Activated T-cell treated with anti-CD3 and anti-CD28 coated beads, Interleukin-2, amount 50 U/mL, for 24 hours (primary cell): ENCODE measurements around the gene FOCAD.
"Not testable (repeated sequence)": the region's sequence is repeated elsewhere in the genome, so short reads cannot be mapped to it uniquely, and the experiment has no call there.

ENCODE experiments used
- DNase-seq: peaks from one replicate; pipeline ENCODE4 v3.0.0-alpha.2; 2020
- H3K27ac Mint-ChIP-seq: 2 replicates; pipeline ENCODE4 v1.8.0; 2020; ENCODE audit warnings: mild to moderate bottlenecking, mixed read lengths
- H3K27me3 Mint-ChIP-seq: 2 replicates; pipeline ENCODE4 v1.8.0; 2020; ENCODE audit warnings: mixed read lengths
- H3K36me3 Mint-ChIP-seq: 2 replicates; pipeline ENCODE4 v1.8.0; 2020; ENCODE audit warnings: low read depth, mixed read lengths
- H3K4me1 Mint-ChIP-seq: 2 replicates; pipeline ENCODE4 v1.8.0; 2020; ENCODE audit warnings: low read depth, mixed read lengths
- H3K4me3 Mint-ChIP-seq: 2 replicates; pipeline ENCODE4 v1.8.0; 2020; ENCODE audit warnings: mild to moderate bottlenecking, moderate library complexity, mixed read lengths
- H3K9me3 Mint-ChIP-seq: 2 replicates; pipeline ENCODE4 v1.8.0; 2020; ENCODE audit warnings: mixed read lengths

The FOCAD gene

DNA sequence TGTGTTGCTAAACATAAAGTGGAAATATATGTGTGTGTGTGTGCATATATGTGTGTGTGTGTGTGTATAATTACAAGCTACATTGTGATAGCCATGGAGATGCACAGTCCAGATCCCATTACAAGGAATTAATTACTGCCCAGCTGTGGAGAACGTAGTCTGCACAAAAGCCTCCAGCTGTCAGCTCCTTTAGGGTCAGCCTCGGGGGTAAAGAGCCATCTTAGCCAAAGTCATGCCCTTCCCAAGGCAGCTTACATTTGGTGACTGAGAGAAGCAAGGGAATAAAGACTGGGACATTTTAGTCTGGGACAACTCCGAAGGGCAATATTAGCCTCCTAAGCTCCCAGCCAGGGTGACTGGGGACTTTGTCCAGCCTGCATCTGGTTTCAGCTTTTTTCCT is 21.9 kb upstream of the FOCAD start:
- H3K27me3 Mint-ChIP-seq, result no peaks in the 10 kb centered on the region
- peaks cover 5% of the 10 kb centered on the region for H3K4me1 Mint-ChIP-seq
- H3K36me3 Mint-ChIP-seq, result no peaks in the 10 kb centered on the region
- H3K9me3 Mint-ChIP-seq, result no peaks in the 10 kb centered on the region
- H3K4me3 Mint-ChIP-seq, result no peak overlapping the region
- DNase-seq, result no peak
- no peak overlapping the region for H3K27ac Mint-ChIP-seq

DNA sequence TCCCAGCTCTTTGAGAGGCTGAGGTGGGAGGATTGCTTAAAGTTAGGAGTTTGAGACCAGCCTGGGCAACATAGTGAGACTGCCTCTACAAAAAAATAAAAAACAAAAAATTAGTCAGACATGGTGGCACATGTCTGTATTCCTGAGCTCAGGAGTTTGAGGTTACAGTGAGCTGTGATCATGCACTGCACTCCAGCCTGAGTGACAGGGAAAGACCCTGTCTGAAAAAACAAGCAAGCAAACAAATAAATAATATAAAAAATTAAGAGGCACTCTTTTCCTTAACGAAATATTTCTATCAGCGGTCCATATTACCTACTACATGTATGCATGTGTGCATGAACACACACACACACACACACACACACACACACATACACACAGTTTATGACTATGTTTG is 20.9 kb upstream of the FOCAD start:
- Mint-ChIP-seq H3K36me3 (no peaks in the 10 kb centered on the region), H3K4me3 (no peak overlapping the region), H3K27ac (no peak overlapping the region), H3K4me1 (peaks cover 5% of the 10 kb centered on the region), H3K9me3 (no peaks in the 10 kb centered on the region), H3K27me3 (no peaks in the 10 kb centered on the region)
- DNase-seq, result no peak

DNA sequence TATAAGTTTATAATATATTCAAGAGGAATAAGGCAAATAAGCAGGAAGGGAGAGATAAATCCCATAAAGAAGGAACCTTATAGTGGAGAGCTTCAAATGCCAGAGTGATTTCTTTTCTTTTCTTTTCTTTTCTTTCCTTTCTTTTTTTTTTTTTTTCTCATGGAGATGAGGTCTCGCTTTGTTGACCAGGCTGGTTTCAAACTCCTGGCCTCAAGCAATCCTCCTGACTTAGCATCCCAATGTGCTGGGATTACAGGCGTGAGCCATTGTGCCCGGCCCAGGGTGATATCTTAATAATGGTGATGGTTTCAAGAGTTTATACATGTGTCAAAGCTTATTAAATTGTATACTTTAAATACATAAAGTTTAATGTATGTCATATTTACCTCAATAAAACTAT is 19.6 kb upstream of the FOCAD start:
- H3K9me3 Mint-ChIP-seq, result no peaks in the 10 kb centered on the region

DNA sequence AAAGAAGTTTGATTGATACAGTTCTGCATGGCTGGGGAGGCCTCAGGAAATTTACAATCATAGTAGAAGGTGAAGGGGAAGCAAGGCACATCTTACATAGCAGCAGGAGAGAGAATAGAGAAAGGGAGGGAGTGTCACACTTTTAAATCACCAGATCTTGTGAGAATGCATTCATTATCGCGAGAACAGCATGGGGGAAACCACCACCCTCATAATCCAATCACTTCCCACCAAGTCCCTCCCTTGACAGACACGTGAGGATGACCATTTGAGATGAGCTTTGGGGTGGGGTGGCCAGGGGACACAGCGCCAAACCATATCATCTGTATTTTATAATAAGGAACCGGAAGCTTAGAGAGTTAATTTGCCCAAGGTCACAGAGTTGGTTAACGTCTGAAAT is 13.7 kb upstream of the FOCAD start:
- Mint-ChIP-seq H3K27me3 (no peaks in the 10 kb centered on the region), H3K4me3 (no peak overlapping the region), H3K4me1 (no peaks in the 10 kb centered on the region), H3K36me3 (no peaks in the 10 kb centered on the region), H3K27ac (no peak overlapping the region), H3K9me3 (no peaks in the 10 kb centered on the region)
- no peak for DNase-seq

More for the DNA sequence above, 19.6 kb upstream of the FOCAD start:
- Mint-ChIP-seq H3K36me3 (no peaks in the 10 kb centered on the region), H3K4me1 (peaks cover 5% of the 10 kb centered on the region), H3K4me3 (no peak overlapping the region), H3K27ac (no peak overlapping the region), H3K27me3 (no peaks in the 10 kb centered on the region)
- no peak for DNase-seq

- H3K4me3 Mint-ChIP-seq, result no peak overlapping the region
- H3K27ac Mint-ChIP-seq, result no peak overlapping the region
- DNase-seq, result no peak
- no peaks in the 10 kb centered on the region for H3K36me3 Mint-ChIP-seq
- no peaks in the 10 kb centered on the region for H3K27me3 Mint-ChIP-seq
- no peaks in the 10 kb centered on the region for H3K9me3 Mint-ChIP-seq
- H3K4me1 Mint-ChIP-seq, result no peaks in the 10 kb centered on the region
Measured at GRCh38 chr9:20671635-20672034, 12.4 kb upstream of the FOCAD start.

DNA sequence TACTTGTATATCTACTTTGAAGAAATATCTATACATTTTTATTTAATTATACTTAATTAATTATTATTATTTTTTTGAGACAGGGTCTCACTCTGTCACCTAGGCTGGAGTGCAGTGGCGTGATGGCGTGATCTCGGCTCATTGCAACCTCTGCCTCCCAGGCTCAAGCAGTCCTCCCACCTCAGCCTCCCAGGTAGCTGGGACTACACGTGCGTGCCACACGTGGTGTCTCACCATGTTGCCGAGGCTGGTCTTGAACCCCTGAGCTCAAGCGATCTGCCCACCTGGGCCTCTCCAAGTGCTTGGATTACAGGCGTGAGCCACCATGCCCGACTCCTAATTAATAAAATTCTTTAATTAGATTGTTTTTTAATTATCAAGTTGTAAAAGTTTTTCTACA is 10.5 kb upstream of the FOCAD start:
- not testable (repeated sequence) for H3K36me3 Mint-ChIP-seq, H3K27me3 Mint-ChIP-seq, H3K27ac Mint-ChIP-seq, DNase-seq, H3K9me3 Mint-ChIP-seq, H3K4me1 Mint-ChIP-seq, H3K4me3 Mint-ChIP-seq

DNA sequence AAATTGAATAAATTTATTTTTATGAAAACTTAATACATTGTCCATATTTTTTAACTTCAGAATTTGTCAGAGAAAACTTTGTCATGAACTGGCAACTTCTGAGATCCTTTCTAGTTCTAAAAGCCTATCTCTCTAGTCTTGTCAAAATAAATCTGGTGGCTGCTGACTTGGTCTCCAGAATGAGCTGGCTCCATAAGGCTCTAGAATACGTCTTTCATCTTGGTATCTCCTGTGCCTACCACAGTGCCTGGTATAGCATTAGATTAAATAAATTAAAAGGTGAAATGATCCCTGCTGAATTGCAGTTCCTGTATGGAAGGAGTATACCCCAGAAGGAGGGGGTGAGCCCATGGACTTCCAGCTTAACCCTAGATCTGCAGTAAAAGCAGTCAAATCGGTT is 2.6 kb upstream of the FOCAD start:
- no peak for DNase-seq
- Mint-ChIP-seq H3K36me3 (no peaks in the 10 kb centered on the region), H3K9me3 (no peaks in the 10 kb centered on the region), H3K27me3 (no peaks in the 10 kb centered on the region), H3K27ac (no peak overlapping the region), H3K4me3 (no peak overlapping the region), H3K4me1 (peaks cover 33% of the 10 kb centered on the region)

DNA sequence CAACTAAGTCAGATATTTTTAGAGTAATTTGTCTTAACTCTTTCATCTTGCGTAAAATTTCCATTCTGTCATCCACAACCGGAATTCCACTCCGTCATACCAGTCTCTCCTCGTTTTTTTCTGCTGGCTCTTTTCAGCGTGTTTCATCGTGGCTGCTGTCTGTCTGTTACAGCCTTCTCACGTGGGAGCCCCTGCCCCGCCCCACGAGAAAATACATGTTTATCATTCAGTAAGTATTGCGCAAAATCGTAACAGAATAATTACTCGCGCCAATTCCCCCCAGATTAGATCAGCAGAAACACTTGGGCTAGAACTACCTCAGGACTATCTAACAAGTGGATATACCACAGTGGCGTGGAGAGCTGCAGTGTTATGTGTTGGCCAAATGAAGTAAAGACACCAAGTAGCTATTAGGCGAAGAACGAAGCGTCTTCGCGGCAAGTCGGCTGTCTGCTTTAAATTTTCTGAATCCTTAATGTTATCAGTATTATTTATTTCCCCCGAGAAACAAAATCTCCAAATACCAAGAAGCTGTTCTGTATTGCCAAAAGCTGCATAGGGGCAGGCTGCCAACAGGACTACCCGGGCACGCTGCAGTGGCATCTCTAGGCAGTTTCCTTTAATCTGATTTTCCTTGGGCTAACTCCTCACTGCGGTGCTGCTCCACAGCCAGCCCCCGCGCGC is 566 bp upstream of the FOCAD start:
- Mint-ChIP-seq H3K36me3 (no peaks in the 10 kb centered on the region), H3K27ac (peak overlapping the region; percentile 88), H3K27me3 (no peaks in the 10 kb centered on the region), H3K9me3 (no peaks in the 10 kb centered on the region), H3K4me3 (peak overlapping the region; percentile 89), H3K4me1 (peaks cover 37% of the 10 kb centered on the region)
- no peak for DNase-seq

GRCh38 chr9:20684875-20685696 is 1.0 kb downstream of the FOCAD start:
- Mint-ChIP-seq H3K9me3 (no peaks in the 10 kb centered on the region), H3K36me3 (no peaks in the 10 kb centered on the region), H3K4me1 (peaks cover 33% of the 10 kb centered on the region), H3K27ac (peak overlapping the region; percentile 94), H3K4me3 (peak overlapping the region; percentile 89), H3K27me3 (no peaks in the 10 kb centered on the region)
- DNase-seq, result no peak

GRCh38 chr9:20685769-20686168 is 1.7 kb downstream of the FOCAD start:
- DNase-seq, result no peak
- no peaks in the 10 kb centered on the region for H3K36me3 Mint-ChIP-seq
- no peaks in the 10 kb centered on the region for H3K27me3 Mint-ChIP-seq
- H3K9me3 Mint-ChIP-seq, result no peaks in the 10 kb centered on the region
- peaks cover 33% of the 10 kb centered on the region for H3K4me1 Mint-ChIP-seq
- peak overlapping the region; percentile 89 for H3K4me3 Mint-ChIP-seq
- peak overlapping the region; percentile 94 for H3K27ac Mint-ChIP-seq

DNA sequence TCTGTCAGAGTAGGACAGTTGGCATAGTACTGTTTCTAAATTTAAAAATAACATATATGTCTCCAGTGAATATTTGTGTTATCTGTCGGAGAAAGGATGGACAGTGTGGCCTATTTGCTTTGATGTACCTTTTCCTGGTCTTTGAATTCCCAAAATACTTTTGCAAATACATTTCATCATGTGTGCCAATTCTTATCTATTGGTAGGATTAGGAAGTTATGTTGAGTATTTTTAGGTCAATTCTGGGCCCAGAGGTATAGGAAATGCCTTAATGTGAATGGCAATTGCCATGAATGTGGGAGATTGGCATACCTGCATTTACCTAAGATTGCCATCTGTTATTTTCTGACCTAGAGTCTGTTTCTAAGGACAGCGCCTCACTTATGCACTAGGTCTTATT is 5.8 kb downstream of the FOCAD start:
- no peaks in the 10 kb centered on the region for H3K36me3 Mint-ChIP-seq
- H3K9me3 Mint-ChIP-seq, result no peaks in the 10 kb centered on the region
- H3K4me1 Mint-ChIP-seq, result peaks cover 27% of the 10 kb centered on the region
- H3K27ac Mint-ChIP-seq, result no peak overlapping the region
- H3K27me3 Mint-ChIP-seq, result no peaks in the 10 kb centered on the region
- DNase-seq, result no peak
- no peak overlapping the region for H3K4me3 Mint-ChIP-seq

- H3K27ac Mint-ChIP-seq, result no peak overlapping the region
- no peaks in the 10 kb centered on the region for H3K9me3 Mint-ChIP-seq
- DNase-seq, result no peak
- H3K27me3 Mint-ChIP-seq, result no peaks in the 10 kb centered on the region
- H3K4me3 Mint-ChIP-seq, result no peak overlapping the region
- peaks cover 11% of the 10 kb centered on the region for H3K4me1 Mint-ChIP-seq
- no peaks in the 10 kb centered on the region for H3K36me3 Mint-ChIP-seq
Measured at GRCh38 chr9:20692554-20692953, 8.5 kb downstream of the FOCAD start.

DNA sequence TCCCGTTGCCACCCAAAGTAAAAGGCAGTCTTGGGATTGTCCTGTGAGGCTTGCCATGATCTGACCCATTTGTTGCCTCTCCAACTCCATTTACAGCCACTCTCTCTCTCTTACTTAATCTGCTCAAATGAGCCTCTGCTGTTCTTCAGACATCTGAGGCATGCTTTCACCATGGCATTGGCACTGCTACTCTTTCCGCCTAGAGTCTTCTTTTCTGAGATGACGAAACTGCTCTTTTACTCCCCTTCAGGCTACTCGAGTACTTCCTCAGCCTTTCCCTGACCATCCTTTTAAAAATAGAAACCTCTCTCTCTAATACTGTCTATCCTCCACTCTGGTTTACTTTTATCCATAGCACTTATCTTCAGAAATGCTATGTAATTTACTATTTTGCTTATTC is 9.0 kb downstream of the FOCAD start:
- H3K9me3 Mint-ChIP-seq, result no peaks in the 10 kb centered on the region
- no peak overlapping the region for H3K27ac Mint-ChIP-seq
- DNase-seq, result no peak
- no peak overlapping the region for H3K4me3 Mint-ChIP-seq
- peaks cover 11% of the 10 kb centered on the region for H3K4me1 Mint-ChIP-seq
- H3K27me3 Mint-ChIP-seq, result no peaks in the 10 kb centered on the region
- no peaks in the 10 kb centered on the region for H3K36me3 Mint-ChIP-seq

- Mint-ChIP-seq H3K27me3 (no peaks in the 10 kb centered on the region), H3K4me1 (peaks cover 17% of the 10 kb centered on the region), H3K9me3 (no peaks in the 10 kb centered on the region), H3K36me3 (no peaks in the 10 kb centered on the region), H3K4me3 (no peak overlapping the region), H3K27ac (no peak overlapping the region)
- no peak for DNase-seq
Measured at GRCh38 chr9:20694248-20694647, 10.2 kb downstream of the FOCAD start.

DNA sequence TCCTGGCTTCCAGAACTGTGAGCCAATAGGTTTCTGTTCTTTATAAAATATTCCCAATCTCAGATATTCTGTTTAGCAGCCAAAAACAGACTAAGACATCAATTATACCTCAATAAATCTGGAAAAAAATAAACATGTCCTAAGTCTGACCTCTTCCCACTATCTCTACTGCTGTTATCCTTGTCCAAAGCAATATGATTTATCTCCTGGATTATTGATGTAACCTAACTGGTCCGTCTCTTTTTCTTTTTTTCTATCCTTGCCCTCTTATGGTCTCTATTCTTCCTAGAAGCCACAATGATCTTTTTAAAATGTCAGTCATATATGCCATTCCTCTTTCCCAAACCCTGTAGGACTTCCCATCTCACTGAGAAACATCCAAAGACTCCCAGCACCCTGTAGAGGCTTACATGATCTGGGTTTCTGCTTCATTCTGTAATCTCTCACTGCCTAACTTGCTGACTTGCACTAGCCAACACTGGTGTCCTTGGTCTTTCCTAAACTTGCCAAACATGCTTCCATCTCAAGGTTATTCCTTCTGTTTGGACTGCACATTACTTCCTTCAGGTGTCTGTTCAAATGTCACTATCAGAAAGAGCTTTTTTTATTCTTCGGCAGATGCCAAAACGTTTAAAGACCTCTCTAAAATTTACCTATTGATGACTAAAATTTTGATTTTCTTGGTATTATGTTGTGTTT is 13.1 kb downstream of the FOCAD start:
- Mint-ChIP-seq H3K4me1 (peaks cover 19% of the 10 kb centered on the region), H3K4me3 (no peak overlapping the region), H3K27ac (no peak overlapping the region), H3K9me3 (no peaks in the 10 kb centered on the region), H3K27me3 (no peaks in the 10 kb centered on the region), H3K36me3 (no peaks in the 10 kb centered on the region)
- DNase-seq, result no peak
